Stimulated activated CD4-positive, alpha-beta T cell treated with anti-CD3 and anti-CD28 coated beads, Interleukin-1b, Interleukin-23, amount 100 ng/mL, for 48 hours (primary cell): ENCODE measurements around the gene NR1D1.
"Not testable (repeated sequence)": the region's sequence is repeated elsewhere in the genome, so short reads cannot be mapped to it uniquely, and the experiment has no call there.

Experiments
- DNase-seq: peaks from one replicate; pipeline ENCODE4 v3.0.0-alpha.2; 2020

NR1D1 gene

GRCh38 chr17:40100419-40100668, at the start of gene NR1D1:
Gene NR1D1 (minus strand): TSS chr17:40100589. CDS start chr17:40100094, 495 bp downstream.
- no peak for DNase-seq

GRCh38 chr17:40148527-40148926, 48.1 kb upstream of the NR1D1 start:
- DNase-seq, result no peak

- DNase-seq, result no peak
Observed at GRCh38 chr17:40145476-40145875, 45.1 kb upstream of the NR1D1 start.

- not testable (repeated sequence) for DNase-seq
Observed at GRCh38 chr17:40143166-40143565, 42.8 kb upstream of the NR1D1 start.

- no peak for DNase-seq
Observed at GRCh38 chr17:40139566-40140058, 39.2 kb upstream of the NR1D1 start.

- no peak for DNase-seq
Observed at GRCh38 chr17:40135817-40136216, 35.4 kb upstream of the NR1D1 start.

- no peak for DNase-seq
Observed at GRCh38 chr17:40134184-40134583, 33.8 kb upstream of the NR1D1 start.

- no peak for DNase-seq
Observed at GRCh38 chr17:40130352-40131042, 30.1 kb upstream of the NR1D1 start.

GRCh38 chr17:40129498-40129897, 29.1 kb upstream of the NR1D1 start:
- DNase-seq, result no peak

GRCh38 chr17:40124279-40125141, 24.1 kb upstream of the NR1D1 start:
- DNase-seq, result no peak

GRCh38 chr17:40123811-40124114, 23.4 kb upstream of the NR1D1 start:
- no peak for DNase-seq

- peak; percentile 54 for DNase-seq
Observed at GRCh38 chr17:40122999-40123810, 22.8 kb upstream of the NR1D1 start.

GRCh38 chr17:40122136-40122998, 22.0 kb upstream of the NR1D1 start:
- DNase-seq, result no peak

GRCh38 chr17:40121181-40122135, 21.1 kb upstream of the NR1D1 start, which contains the start of gene MSL1:
Gene MSL1 (plus strand): TSS chr17:40121971. CDS start chr17:40122613, 642 bp downstream.
- DNase-seq, result peak; percentile 84

GRCh38 chr17:40115101-40115436, 14.7 kb upstream of the NR1D1 start:
- DNase-seq, result no peak

GRCh38 chr17:40113907-40114245, 13.5 kb upstream of the NR1D1 start:
- DNase-seq, result no peak

- peak; percentile 93 for DNase-seq
Observed at GRCh38 chr17:40113110-40113906, 12.9 kb upstream of the NR1D1 start.

- no peak for DNase-seq
Observed at GRCh38 chr17:40112718-40113109, 12.3 kb upstream of the NR1D1 start.

- DNase-seq, result no peak
Observed at GRCh38 chr17:40112191-40112711, 11.9 kb upstream of the NR1D1 start.
